ENCODE results near the gene LRRC74B.
A peak's percentile ranks its signal among the peaks of the same experiment; 100 is the strongest.
"Not testable (repeated sequence)": the region's sequence is repeated elsewhere in the genome, so short reads cannot be mapped to it uniquely, and the experiment has no call there.

LRRC74B gene

GRCh38 chr22:21054714-21055563 lies 9.2 kb downstream of the LRRC74B start:
- no peak for DNase-seq

DNA sequence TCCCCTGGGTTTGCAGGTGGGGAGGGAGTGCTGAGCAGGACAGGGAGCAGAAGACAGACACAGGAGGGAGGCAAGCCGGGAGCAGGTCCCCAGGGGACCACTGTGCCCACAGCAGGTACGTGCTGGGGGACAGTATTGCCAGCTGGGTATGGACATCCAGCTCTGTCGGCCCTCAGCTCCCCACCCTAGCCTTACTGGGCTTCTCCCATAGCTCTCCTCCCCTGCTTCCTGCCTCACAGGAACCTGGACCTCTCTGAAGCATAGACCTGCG lies 9.8 kb downstream of the LRRC74B start:
- no peak for DNase-seq

GRCh38 chr22:21055880-21056319 lies 10.2 kb downstream of the LRRC74B start:
- no peak for DNase-seq

GRCh38 chr22:21060363-21060762 lies 14.6 kb downstream of the LRRC74B start:
- DNase-seq: not testable (repeated sequence)

GRCh38 chr22:21061660-21062321 lies 16.0 kb downstream of the LRRC74B start:
- not testable (repeated sequence) for DNase-seq

DNA sequence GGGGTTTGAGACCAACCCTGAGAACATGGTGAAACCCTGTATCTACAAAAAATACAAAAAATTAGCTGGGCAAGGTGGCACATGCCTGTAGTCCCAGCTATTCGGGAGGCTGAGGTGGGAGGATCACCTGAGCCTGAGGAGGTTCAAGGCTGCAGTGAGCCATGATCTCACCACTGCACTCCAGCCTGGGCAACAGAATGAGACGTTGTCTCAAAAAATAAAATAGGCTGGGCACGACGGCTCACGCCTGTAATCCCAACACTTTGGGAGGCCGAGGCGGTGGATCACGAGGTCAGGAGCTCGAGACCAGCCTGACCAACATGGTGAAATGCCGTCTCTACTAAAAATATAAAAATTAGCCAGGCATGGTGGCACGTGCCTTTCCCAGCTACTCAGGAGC lies 18.7 kb downstream of the LRRC74B start:
- DNase-seq: not testable (repeated sequence)

GRCh38 chr22:21064917-21065864 lies 19.4 kb downstream of the LRRC74B start:
- DNase-seq: no peak

GRCh38 chr22:21067075-21067900 lies 21.5 kb downstream of the LRRC74B start:
- DNase-seq: no peak

DNA sequence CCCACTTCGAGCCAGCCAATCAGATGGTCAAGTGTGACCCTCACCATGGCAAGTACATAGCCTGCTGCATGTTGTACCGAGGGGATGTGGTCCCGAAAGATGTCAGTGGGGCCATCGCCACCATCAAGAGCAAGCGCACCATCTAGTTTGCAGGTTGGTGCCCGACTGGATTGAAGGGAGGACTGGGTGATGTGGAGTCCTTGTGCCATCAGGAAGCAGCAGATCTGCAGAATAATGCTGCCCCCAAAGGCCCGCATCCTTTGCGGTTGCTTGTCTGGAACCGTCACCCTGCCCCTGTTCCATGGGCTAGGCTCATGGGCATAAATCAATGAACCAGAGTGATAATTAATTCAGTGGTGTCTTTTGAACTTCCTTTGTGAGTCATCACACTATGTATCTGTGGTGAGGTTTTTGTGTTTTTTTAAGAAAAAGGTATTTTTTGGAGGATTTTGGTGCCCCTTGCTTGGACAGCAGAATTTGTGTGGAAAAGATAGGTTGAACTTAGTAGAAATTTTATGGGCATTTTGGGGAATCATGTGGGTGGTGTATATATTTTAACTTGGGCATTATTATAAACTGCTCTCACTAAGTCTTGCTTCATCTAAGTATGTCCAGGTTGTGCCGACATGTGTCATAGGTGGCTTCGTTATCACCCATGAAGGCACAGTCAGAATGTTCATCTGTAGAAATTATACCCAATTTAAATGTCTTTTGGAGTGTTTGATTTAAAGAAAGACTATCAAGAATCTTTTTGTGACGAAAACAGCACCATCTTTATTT lies 22.3 kb downstream of the LRRC74B start:
- DNase-seq: no peak

DNA sequence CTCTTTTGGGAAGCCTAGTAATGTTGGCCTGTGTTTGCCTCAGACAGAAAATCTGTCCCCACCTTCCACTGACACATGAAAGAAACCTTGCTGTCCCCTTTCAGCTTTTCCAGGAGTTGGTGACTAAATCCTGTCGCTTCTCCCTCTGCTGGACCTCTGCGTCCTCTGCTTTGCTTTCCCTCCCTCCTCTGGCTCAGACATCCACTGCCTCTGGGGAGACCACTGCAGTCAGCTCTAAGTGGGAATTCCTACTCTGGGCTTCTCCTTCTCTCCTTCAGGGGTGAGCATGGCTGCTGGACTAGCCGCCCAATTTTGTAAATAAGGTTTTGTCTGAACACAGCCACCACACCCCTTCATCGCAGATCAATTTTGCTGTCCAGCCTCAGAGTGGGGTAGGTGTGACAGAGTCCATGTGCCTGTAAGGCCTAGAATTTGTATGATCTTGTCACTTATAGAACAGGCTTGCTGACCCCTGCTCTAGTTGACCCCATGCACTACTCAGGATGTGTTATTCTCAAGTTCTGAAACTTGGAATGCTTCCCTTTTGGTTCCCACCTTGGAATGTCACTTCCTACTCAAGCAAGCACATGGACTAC lies 23.0 kb downstream of the LRRC74B start:
- no peak for DNase-seq

GRCh38 chr22:21069375-21069774 lies 23.6 kb downstream of the LRRC74B start:
- no peak for DNase-seq

DNA sequence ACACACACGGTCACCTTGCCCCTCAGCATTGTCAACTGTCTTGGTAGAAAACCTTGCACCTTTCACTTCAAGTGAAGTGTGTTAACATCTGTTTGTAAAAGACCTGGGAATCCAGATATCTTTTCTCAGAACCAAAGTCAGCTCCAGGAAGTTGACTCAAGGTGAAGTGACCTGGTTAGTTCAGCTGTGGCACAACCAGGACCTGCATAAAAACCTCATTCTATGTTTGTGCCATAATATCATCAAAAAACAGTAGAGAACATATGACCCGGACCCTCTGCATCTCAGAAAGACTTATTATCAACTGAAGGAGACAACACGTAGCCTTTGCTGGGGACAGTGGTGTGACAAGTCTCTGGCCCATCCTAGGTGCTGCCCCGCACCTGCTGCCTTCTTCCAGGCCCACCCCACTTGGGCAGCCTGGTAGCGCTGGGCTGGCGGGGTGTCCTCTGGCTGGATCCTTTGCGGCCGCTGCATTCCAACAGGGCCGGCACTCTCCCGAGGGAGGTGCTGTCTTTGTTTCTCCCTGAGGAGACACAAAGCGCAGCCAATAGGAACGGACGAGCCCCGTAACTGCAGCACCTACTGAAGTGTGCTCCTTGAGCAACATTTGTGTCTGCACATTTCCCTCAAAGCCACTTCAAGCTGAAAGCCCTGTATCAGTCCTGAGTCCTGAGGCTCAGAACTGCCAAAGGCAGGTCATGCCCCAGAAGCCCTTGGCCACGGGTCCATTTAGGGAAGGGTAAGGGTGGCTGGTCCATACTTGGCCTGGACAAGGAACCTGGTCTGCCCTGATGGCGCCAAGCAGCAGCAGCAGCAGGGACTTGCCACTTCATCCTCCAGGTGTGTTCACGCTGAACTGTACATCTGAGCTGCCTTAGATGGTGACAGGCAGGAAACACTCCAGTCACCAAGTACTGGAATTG lies 25.2 kb downstream of the LRRC74B start:
- no peak for DNase-seq

DNA sequence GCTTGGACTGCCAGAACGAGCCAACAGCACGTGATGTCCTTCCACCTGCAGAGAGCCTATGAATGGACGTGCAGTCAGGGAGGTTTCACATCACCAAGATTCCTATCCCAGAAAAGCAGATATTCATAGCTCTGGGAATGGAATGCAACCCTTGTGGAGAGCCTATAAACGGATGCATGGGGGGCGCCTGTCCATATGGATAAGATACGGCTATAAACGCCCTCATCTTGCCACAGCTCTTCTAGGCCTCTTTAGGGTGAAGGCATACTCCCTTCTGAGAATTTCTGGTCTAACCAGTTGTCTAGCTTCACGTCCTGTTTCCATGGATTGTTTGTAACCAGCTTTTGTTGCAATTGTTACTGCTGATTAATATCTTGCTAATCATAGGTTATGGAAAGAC lies 26.1 kb downstream of the LRRC74B start:
- DNase-seq: not testable (repeated sequence)

DNA sequence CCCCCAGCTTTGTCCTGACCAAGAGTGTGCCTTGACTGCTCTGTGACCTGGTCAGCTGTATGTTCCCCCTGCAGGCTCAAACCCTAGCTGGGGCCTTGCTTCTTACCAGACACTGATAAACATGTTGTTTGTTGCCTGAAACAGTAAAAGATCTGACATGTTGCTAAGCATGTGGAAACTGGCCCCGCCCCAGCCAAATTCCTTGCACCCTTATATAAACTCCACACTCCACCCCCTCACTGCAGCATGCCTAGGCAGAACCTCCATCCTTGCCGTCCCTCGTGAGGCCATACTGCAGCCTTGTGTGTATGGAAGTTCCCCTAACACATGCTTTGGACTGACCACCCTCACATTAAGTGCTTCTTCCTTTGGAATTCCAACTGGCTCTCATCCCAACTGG lies 27.3 kb downstream of the LRRC74B start:
- no peak for DNase-seq

- no peak for DNase-seq
These were observed 27.7 kb downstream of the LRRC74B start for GRCh38 chr22:21073482-21073881.

GRCh38 chr22:21074102-21074715 lies 28.5 kb downstream of the LRRC74B start:
- DNase-seq: peak; percentile 74

- no peak for DNase-seq
These were observed 29.9 kb downstream of the LRRC74B start for GRCh38 chr22:21075516-21076138.

DNA sequence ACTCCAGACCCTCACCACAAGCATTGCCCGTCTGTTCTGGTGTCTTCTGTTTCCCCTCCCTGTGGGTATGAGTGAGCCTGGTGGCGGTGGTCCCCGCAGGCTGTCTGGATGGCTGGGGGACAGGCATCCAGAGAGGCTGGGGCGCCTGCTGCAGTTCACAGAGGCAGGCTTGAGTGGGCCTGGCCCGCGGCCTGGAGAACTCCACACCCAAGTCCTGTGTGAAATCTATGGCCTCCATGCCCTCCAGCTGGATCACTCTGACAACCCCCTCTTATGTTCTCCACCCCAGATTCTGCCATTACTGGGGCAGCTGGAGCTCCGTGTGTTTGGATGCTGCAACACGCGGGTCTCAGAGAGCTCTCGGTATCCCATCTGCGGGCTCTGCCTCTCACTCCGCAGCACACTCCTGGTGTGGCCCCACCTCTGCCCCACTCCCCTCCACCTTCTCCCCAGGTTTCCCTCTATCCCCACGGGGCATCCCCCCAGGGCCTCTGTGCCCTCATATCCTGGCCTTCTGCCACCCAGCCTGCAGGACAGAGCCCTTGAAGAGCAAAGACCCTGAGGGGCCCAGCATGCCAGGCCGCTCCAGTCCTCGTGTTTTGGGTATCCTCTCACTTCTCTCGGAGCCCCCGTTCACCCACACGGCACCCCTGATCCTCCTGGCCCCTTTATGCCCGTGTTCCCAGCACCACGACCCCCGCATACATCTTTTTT lies 31.3 kb downstream of the LRRC74B start:
- no peak for DNase-seq
